ENCODE measurements around the gene AGBL4. TPM values are rescaled to one million over a fixed set of nuclear protein-coding genes. Genes with fewer than 3 reads are reported as not detected.

Gene AGBL4
- not detected for total RNA-seq (2013)
- polyA plus RNA-seq (under 1 TPM in 1 of 3 donors, not detected in 2; 0.05 TPM), polyA minus RNA-seq (not detected in 2 replicates), total RNA-seq (0 to 3.3 (median 0.07) reads per million in 11 experiments)

DNA sequence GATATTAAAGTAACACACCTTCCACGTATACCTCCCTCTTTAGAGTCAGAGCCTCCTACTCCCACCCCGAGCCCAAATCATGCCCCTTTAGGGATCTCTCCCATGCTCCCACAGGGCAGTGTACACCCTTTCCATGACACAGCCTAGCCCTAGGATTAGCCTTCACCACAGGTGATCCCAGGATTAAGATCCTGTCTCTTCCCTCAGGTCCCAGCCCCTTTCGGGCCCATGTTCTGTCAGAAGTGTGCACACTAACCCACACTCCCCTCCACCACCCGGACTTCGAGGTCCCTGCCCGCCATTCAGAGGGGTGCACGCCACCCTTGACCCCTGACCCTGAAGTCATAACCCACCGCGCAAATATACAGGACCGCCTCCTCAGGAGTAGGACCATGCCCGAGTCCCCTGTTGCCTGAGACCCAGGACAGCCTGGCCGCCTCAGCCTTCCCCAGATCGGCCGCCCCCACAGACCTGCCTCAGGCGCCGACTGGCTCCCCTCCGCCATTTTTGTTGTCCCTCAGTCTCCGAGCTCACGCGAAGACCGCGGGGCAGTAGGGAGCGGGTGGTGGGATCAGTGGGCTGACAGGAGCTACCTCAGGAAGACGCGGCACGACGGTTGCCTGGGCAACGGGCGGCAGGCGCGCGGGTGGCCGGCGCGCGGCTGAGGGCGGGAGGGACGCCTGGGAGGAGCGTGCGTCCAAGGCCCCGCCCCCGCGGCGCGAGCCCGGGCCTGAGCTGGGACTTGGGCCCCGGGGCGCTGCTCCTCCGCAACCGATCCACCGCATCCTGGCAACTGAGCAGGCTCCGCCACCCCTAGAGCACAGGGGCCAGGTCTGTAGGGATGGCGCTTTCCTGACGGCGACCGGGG, at the start of gene AGBL4:
TSS of gene AGBL4 (minus strand) at position 663 of the 868 bp plus-strand sequence.
- no peak for DNase-seq
- no peak within 1 kb of the TSS for H3K27ac Mint-ChIP-seq
- no peak for TF ChIP-seq CTCF (IDR thresholded peaks at IDR 0.05)
- Histone ChIP-seq H3K9ac (ENCODE audit: insufficient read depth, low read length, poor library complexity, severe bottlenecking) (no peak within 1 kb of the TSS), H4K20me1 (ENCODE audit: insufficient read depth, low read length) (no peaks in the 10 kb centered on the region), H3K36me3 (replicated peaks in 1 of 2; ENCODE audit: control insufficient read depth in 1 of 2, insufficient read depth in 2 of 2, low read length in 2 of 2) (no peaks in the 10 kb centered on the region), H3K27ac (ENCODE audit: low read depth in 1 of 2, low read length in 2 of 2) (no peak within 1 kb of the TSS), H3K4me2 (replicated peaks; ENCODE audit: extremely low read depth, low read length, poor library complexity, severe bottlenecking) (peak within 1 kb of the TSS; percentile 70), H3K79me2 (ENCODE audit: insufficient read depth, low read length) (no peaks in the 10 kb centered on the region), H3K27me3 (ENCODE audit: control insufficient read depth in 2 of 2, insufficient read depth in 2 of 2, low read length in 2 of 2) (peaks cover 4 to 24% of the 10 kb centered on the region in 2 donors), H3K9me3 (replicated peaks in 1 of 2; ENCODE audit: control insufficient read depth in 1 of 2, insufficient read depth in 1 of 2, low read length in 2 of 2) (no peaks in the 10 kb centered on the region), H3K4me3 (replicated peaks in 1 of 3; ENCODE audit: low read depth in 2 of 3, low read length in 3 of 3) (peak within 1 kb of the TSS in 1 of 3 experiments; percentile 63), H2AFZ (ENCODE audit: insufficient read depth, low read depth, low read length, poor library complexity, severe bottlenecking) (peak within 1 kb of the TSS; percentile 73), H3K4me1 (ENCODE audit: control insufficient read depth in 1 of 2, insufficient read depth in 2 of 2, low read length in 2 of 2) (no peaks in the 10 kb centered on the region)
- intact Hi-C loops (cut with micrococcal nuclease), result no loop called here
- peaks cover 0 to 7% (median 0%) of the 10 kb centered on the region in 7 donors for H3K9me3 Mint-ChIP-seq
- peaks cover 6 to 18% (median 18%) of the 10 kb centered on the region in 3 donors for H3K27me3 Mint-ChIP-seq (ENCODE audit: low read depth in 3 of 3)
- H3K36me3 Mint-ChIP-seq, result no peaks in the 10 kb centered on the region
- peaks cover 10% of the 10 kb centered on the region for H3K4me1 Mint-ChIP-seq
- H3K4me3 Mint-ChIP-seq, result peak within 1 kb of the TSS; percentile 61 to 81
- 14% methylated on average over 56 of the region's 56 CpGs for WGBS (ENCODE audit: insufficient coverage)

DNA sequence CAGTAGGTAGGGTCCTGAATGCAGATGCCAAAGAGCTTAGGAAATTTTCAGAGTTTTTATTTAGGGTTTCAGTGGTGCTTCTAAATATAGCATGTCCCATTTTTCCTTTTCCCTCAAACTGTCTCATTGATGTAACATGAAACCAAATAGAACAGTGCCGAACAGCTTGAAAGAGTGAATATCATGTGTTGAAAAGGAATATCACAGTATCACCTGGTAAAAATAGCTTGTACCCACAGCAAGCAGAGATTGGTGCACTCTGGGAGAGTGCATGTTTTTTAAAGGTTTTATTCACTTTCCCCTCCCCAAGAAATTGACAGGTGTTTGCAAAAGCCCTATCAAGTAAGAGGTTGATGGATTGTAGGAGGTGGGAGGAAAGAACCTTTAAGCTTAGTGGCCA, 43.1 kb upstream of the AGBL4 start:
- TF ChIP-seq CTCF (IDR thresholded peaks at IDR 0.05), result no peak
- no peaks in the 10 kb centered on the region for H3K9me3 ChIP-seq (replicated peaks in 1 of 2; ENCODE audit: control insufficient read depth in 1 of 2, insufficient read depth in 1 of 2, low read length in 2 of 2)
- no peaks in the 10 kb centered on the region for H4K20me1 ChIP-seq (ENCODE audit: insufficient read depth, low read length)
- Mint-ChIP-seq H3K9me3 (peaks cover 0 to 2% (median 0%) of the 10 kb centered on the region in 7 donors), H3K27me3 (ENCODE audit: low read depth in 3 of 3) (peaks cover 0 to 3% (median 0%) of the 10 kb centered on the region in 3 donors), H3K4me1 (no peaks in the 10 kb centered on the region), H3K4me3 (no peak overlapping the region), H3K36me3 (no peaks in the 10 kb centered on the region), H3K27ac (no peak overlapping the region)
- intact Hi-C loops (cut with micrococcal nuclease), result no loop called here
- no peak overlapping the region for H3K4me2 ChIP-seq (replicated peaks; ENCODE audit: extremely low read depth, low read length, poor library complexity, severe bottlenecking)
- H3K9ac ChIP-seq (ENCODE audit: insufficient read depth, low read length, poor library complexity, severe bottlenecking), result no peak overlapping the region
- H2AFZ ChIP-seq (ENCODE audit: insufficient read depth, low read depth, low read length, poor library complexity, severe bottlenecking), result no peak overlapping the region
- H3K27ac ChIP-seq (ENCODE audit: low read depth in 1 of 2, low read length in 2 of 2), result no peak overlapping the region
- H3K4me1 ChIP-seq (ENCODE audit: control insufficient read depth in 1 of 2, insufficient read depth in 2 of 2, low read length in 2 of 2), result no peaks in the 10 kb centered on the region
- no peaks in the 10 kb centered on the region for H3K79me2 ChIP-seq (ENCODE audit: insufficient read depth, low read length)
- WGBS (ENCODE audit: insufficient coverage), result no CpG with 5 or more reads among the region's 1 CpG
- no peaks in the 10 kb centered on the region for H3K27me3 ChIP-seq (ENCODE audit: control insufficient read depth in 2 of 2, insufficient read depth in 2 of 2, low read length in 2 of 2)
- no peaks in the 10 kb centered on the region for H3K36me3 ChIP-seq (replicated peaks in 1 of 2; ENCODE audit: control insufficient read depth in 1 of 2, insufficient read depth in 2 of 2, low read length in 2 of 2)
- no peak for DNase-seq
- no peak overlapping the region for H3K4me3 ChIP-seq (replicated peaks in 1 of 3; ENCODE audit: low read depth in 2 of 3, low read length in 3 of 3)
